NCI-H526 (cell line): ENCODE results near the gene TMEM235.
A peak's percentile ranks its signal among the peaks of the same experiment; 100 is the strongest.

ENCODE experiments used
- DNase-seq, 2 experiments: peaks; one replicate each; lab custom pipeline; 2025; lab: John Stamatoyannopoulos, UW

Gene TMEM235

DNA sequence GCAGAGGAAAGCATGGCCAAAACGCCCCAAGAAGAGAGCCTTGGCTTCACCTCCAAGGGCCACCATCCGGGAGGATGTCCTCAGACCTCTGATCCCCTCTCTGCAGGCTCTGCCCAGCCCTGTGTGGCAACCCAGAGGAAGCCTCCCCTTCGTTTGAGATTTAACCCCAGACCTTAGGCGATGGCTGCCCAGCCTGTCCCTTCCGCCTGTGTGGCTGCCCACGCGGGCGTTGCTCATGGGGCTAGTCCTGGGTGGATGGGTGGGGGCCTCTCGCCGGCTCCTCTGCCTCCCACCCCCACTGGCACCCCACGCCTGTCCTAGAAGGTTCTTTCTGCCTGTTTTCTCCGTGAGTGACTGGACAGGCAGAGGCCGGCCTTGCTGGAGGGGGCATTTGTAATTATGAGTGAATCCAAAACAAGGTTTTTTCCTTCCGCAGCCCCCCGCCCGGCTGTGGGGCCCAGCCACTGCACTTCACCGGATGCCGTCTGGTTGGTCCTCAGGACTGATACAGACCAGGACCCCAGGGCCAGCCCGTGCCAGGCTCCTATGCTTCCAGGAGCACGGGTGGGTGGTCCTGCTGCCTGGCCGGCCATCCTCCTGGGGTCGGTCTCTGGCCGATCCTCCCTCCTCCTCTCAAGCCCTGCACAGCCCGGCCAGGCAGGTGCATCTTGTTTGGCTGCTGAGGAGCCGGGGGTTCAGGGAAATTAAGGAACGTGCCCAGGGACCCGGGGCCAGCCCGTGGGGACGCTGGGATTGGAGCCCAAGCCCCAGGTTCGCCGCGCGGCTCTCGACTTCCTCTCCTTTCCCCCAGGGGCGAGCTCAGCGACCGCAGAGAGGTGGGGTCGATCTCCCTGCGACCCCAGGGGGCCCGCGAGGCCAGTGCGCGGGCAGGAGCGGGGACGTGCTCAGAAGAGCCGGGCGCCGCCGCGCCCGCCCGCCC, at the start of gene TMEM235:
Gene TMEM235 (plus strand): TSS at position 636 of the 940 bp plus-strand sequence. CDS start 393 bp downstream, outside the sequence.
- no peak for DNase-seq

GRCh38 chr17:78182504-78182903, 48.9 kb upstream of the TMEM235 start:
- no peak for DNase-seq

DNA sequence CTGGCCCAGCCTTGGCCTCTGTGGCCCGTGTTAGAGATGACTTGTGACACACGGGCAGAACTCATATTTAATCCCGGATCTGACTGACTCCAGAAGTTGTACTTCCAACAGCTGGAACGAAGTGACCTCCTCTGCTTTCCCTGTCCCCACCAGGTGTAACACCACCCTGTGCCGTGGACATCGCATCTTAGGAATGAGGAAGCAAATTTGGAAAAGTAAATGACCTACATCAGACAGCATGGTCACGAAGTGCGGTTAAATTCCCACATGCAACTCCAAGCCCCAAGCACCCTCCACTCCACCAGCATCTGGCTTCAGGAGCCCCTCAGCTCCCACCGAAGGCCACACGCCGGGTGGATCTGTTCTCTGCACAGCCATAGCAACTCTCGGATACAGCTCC, 47.5 kb upstream of the TMEM235 start:
- DNase-seq: no peak

GRCh38 chr17:78184351-78184750, 47.1 kb upstream of the TMEM235 start:
- DNase-seq: no peak

GRCh38 chr17:78184868-78185267, 46.6 kb upstream of the TMEM235 start:
- no peak for DNase-seq

DNA sequence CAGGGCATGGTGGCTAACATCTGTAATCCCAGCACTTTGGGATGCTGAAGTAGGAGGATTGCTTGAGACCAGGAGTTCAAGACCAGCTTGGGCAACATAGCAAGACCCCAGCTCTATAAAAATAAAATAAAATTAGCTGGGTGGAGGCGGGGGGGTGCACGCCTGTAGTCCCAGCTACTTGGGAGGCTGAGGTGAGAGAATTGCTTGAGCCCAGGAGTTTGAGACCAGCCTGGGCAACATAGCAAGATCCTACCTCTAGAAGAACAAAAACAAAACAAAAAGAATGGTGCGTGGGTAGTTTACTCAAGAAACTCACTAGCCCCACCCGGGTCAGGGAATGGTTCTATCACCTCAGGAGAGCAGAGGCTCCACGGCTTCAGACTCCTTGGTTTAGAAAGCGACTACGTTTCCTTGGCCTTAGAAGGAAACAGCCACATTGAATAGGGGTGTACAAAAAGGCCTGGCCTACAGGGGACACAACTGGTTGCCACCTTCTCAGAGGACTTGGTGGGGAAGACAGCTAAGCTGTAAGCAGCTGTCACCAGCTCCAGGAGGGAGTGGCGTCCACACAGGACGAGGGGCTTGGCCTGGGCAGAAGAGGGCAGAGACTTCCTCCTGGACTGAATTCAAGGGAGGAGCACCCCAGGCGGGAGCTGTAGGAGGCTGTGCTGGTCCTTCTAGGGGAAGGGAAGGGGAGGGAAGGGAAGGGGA, 45.3 kb upstream of the TMEM235 start:
- DNase-seq: no peak

DNA sequence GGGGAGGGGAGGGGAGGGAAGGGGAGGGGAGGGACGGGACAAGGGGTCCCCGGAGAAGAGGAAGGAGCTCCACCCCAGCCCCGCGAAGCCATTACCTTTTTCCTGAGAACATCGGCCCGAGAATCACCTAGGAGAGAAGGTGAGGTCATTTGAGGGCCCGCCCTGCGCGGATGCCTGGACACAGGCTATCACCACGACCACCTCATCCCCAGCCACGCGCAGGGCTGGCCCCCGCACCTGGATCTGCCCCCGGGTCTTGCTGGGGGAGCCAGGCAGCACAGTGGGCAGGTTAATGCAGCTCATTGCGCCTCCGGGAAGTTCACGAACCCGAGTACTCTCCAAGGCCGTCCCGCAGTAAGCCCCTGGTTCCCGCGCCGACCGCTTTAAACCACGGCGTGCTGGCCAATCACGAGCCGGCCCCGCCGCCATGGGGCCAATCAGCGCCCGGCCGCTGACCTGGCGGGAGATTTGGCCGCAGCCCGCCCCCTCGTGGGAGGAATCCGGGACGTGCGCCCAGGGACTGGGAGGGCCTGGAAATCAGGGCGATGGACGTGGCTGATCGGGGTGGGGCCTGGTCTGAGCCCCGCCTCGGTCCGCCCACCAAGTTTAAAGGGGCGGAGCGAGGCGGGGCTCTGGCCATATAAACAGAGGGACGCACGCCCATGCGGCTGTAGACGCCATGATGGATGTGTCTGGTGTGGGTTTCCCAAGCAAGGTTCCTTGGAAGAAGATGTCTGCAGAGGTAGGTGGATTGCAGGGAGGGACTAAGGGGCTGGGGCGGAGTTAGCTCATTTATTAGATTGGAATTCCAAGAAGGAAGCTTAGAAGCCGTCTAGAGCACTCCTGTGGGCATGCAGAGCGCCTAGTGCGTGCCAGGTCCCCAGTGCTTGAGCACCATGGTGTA, 44.5 kb upstream of the TMEM235 start, which contains the start of the genes AFMID and TK1:
Gene AFMID (plus strand): TSS at position 671 of the 904 bp plus-strand sequence. CDS start 9 bp downstream, at position 680.
Gene TK1 (minus strand): TSS at position 361 of the 904 bp plus-strand sequence. CDS start 58 bp downstream, at position 303.
- DNase-seq: peak; percentile 88 to 99

- no peak for DNase-seq
Observed at GRCh38 chr17:78196716-78197115, 34.7 kb upstream of the TMEM235 start.

DNA sequence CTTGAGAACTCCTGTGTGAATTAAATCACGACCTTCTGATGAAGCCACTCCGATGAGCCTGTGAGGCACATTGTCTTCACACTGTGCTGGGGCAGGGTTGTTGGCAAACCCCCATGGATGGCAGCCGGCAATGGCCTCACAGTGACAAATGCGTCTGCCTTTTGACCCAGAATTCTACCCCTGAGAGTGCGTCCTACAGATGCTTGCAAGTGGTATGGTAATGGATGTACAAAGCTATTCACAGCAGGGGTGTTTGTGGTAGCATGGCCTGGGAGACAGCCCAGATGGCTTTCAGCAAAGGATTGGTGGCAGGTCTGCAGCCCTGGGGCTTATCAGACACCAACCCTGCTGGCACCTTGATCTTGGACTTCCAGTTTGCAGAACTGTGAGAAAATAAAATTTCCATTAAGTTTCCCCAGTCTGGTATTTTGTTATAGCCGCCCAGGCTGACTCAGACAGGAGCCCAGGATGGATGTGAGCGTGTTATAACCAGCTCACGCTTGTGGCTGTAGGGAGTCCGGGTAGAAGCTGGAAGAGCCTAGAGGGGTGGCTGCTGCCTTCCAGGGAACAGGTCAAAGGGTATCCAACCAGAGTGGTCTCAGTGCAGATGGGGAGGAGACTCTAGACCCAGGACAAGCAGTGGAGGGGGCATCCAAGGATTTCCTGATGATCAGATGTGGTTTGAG, 34.1 kb upstream of the TMEM235 start:
- DNase-seq: no peak

DNA sequence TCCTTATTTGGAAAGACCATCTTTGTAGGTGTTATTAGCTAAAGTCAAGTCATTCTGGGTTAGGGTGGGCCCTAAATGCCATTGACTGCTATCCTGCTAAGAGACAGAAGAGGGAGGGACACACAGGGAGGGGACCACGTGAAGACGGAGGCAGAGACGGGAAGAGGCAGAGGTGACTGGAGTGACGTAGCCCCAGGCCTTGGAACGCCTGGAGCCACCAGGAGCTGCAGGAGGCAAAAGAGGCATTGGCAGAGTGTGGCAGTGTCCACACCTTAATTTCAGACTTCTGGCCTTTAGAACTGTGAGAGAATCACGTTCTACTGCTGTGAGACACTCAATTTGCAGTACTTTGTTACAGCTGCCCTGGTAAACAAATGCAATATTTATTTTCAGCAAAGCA, 31.0 kb upstream of the TMEM235 start:
- no peak for DNase-seq

DNA sequence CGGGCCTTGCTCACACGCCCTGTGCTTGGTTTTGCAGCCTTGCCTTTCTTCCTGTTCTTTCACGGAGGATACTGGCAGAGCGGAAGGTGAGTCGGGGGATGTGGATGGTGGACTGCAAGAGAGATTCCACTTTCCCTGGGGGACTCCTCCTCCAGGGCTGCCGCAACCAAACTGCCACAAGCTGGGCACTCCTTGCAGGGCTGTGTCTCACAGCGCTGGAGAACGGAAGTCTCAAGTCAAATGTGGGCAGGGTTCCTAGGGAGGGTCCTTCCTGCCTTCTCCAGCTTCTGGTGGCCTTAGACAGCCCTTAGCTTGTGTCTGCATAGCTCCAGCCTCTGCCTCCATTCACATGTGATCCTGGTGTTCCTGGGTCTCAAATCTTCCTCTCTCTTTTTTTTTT, 28.8 kb upstream of the TMEM235 start:
- no peak for DNase-seq

DNA sequence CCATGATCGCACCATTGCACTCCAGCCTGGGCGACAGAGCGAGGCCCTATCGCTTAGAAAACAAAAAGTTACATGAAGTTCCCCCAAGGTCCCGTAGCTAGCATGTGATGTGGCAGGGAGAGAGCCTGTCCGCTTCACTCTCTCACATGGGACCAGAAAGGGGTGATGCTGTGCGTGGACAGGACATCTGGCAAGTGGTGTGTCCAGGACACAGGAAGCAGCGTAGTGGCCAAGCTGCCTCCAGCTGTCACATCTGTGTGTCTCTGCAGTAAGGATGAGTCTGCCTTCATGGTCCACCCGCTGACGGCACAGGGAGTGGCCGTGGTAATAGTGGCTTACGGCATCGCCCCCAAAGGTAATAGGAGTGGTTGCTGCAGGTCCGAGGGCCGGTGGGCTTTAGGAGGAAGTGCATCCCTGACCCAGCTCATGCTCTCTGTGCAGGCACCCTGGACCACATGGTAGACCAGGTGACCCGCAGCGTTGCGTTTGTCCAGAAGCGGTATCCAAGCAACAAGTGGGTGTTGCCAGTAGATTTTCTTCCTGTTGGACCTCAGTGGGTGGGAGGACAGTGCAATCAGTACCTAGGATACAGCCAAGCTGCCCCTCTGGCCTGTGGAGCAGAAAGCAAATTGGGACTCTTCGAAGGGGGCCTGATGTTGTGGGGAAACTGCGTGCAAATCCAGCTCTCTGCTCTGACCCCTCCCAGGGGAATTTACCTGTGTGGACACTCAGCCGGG, 26.9 kb upstream of the TMEM235 start:
- DNase-seq: no peak

DNA sequence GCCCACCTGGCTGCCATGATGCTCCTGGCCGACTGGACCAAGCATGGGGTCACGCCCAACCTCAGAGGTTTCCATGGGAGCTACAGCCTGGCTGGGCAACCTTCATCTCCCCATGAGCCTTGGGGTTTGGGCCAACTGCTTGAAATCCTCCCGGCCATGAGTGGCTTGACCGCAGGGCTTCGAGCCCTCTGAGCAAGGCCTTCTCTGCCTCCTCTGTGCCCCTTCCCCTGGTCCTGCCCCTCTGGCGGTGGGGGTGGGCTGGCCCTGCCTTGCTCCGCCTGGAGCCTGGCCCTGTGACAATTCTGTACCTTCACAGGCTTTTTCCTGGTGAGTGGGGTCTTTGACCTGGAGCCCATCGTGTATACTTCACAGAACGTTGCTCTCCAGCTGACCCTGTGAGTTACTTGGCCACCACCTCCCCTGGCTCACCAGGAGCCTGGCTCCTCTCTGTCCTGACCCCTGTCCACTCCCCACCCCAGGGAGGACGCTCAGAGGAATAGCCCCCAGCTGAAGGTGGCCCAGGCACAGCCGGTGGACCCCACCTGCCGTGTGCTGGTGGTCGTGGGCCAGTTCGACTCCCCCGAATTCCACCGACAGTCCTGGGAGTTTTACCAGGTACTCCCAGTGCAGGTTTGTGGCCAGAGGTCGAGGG, 26.2 kb upstream of the TMEM235 start:
- no peak for DNase-seq

- DNase-seq: no peak
Observed at GRCh38 chr17:78206298-78206697, 25.1 kb upstream of the TMEM235 start.

GRCh38 chr17:78208486-78208885, 22.9 kb upstream of the TMEM235 start:
- no peak for DNase-seq

DNA sequence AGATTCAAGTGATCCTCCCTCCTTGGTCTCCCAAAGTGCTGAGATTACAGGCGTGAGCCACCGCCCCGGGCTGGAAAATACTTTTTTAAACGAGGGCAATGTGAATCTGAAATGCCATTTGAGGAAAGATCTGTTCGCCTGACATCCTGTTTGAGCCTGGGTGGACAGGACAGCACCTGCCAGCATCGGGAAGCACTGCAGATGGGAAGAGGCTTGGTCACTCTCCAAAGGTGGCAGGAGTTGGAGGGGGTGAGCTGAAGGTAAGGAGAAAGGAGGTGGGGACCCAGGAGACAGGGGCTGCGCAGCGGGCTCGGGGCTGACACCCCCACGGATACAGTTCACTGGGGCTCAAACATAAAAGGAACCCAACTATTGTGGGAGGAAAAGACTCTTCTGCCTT, 21.3 kb upstream of the TMEM235 start:
- DNase-seq: no peak

DNA sequence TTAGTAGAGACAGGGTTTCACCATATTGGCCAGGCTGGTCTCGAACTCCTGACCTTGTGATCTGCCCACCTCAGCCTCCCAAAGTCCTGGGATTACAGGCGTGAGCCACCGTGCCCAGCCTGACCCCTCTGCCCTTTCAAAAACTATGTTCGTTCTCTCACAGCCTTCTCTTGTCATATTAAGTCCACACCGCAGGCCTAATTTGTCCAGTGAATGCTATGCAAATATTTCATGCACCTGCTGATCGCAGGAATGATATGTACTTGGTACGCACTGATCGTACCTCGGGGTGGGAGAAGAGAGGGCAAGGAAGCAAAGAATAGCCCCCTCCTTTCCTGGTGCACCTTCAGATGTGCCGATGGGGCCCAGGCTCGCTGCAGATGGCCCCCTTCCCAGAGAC, 20.4 kb upstream of the TMEM235 start:
- DNase-seq: peak; percentile 83 to 91

DNA sequence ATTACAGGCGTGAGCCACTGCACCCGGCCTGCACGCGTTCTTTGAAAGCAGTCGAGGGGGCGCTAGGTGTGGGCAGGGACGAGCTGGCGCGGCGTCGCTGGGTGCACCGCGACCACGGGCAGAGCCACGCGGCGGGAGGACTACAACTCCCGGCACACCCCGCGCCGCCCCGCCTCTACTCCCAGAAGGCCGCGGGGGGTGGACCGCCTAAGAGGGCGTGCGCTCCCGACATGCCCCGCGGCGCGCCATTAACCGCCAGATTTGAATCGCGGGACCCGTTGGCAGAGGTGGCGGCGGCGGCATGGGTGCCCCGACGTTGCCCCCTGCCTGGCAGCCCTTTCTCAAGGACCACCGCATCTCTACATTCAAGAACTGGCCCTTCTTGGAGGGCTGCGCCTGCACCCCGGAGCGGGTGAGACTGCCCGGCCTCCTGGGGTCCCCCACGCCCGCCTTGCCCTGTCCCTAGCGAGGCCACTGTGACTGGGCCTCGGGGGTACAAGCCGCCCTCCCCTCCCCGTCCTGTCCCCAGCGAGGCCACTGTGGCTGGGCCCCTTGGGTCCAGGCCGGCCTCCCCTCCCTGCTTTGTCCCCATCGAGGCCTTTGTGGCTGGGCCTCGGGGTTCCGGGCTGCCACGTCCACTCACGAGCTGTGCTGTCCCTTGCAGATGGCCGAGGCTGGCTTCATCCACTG, 17.3 kb upstream of the TMEM235 start, which contains the start of gene BIRC5:
Gene BIRC5 (plus strand): TSS at position 238 of the 690 bp plus-strand sequence. CDS start 64 bp downstream, at position 302.
- peak; percentile 70 to 98 for DNase-seq

- no peak for DNase-seq
Observed at GRCh38 chr17:78214706-78215061, 16.7 kb upstream of the TMEM235 start.
